HEK293 (cell line): ENCODE measurements around the gene CEBPE.

ENCODE experiments used
- CTCF ChIA-PET: fragments of 350-600 bp; formaldehyde crosslinking; extraction: SDS; loops from one replicate; lab custom pipeline; 2021; ENCODE audit warnings: antibody characterized with exemption; lab: Yijun Ruan, JAX
- POLR2A ChIA-PET: fragments of 300-600 bp; formaldehyde crosslinking; extraction: SDS; loops from one replicate; lab custom pipeline; 2020; ENCODE audit warnings: antibody characterized with exemption, inconsistent platforms; lab: Yijun Ruan, JAX
- H3K27ac ChIP-seq: fragments of 200-500 bp; sonication (Bioruptor generic); 2 replicates; pipeline ENCODE4 v1.5.1; 2014; ENCODE audit warnings: low read depth, low read length, control low read depth, inconsistent platforms; ENCODE audit errors: extremely low read depth
- H3K36me3 ChIP-seq, 2 experiments: fragments of 200-500 bp in 1 of 2; sonication (Bioruptor generic) in 1 of 2; 1 replicate in 1 of 2; 2 replicates in 1 of 2; pipeline ENCODE4 v1.5.1; 2014 to 2017; ENCODE audit warnings: inconsistent platforms in 2 of 2, low read length in 2 of 2; ENCODE audit not compliant: control insufficient read depth in 2 of 2, insufficient read depth in 1 of 2
- H3K4me1 ChIP-seq: fragments of 200-500 bp; sonication (Bioruptor generic); 2 replicates; pipeline ENCODE4 v1.5.1; 2014; ENCODE audit warnings: mild to moderate bottlenecking, low read length, inconsistent platforms; ENCODE audit not compliant: control insufficient read depth, insufficient read depth
- H3K4me3 ChIP-seq: 2 replicates; pipeline ENCODE4 v1.5.1; 2011; ENCODE audit warnings: low read depth, mild to moderate bottlenecking, control low read depth, low read length, moderate library complexity
- H3K9me3 ChIP-seq: fragments of 200-500 bp; sonication (Bioruptor generic); 2 replicates; pipeline ENCODE4 v1.5.1; 2014; ENCODE audit warnings: low read depth, low read length, inconsistent platforms; ENCODE audit not compliant: control insufficient read depth, insufficient read depth
- PBX3 ChIP-seq: sonication (generic); formaldehyde crosslinking; IDR thresholded peaks from 2 replicates; pipeline ENCODE4 v1.8.1; 2022; ENCODE audit warnings: mild to moderate bottlenecking, moderate library complexity, missing genetic modification reagents
- ZBTB8A ChIP-seq: fragments of 450-650 bp; formaldehyde crosslinking; IDR thresholded peaks from 2 replicates; pipeline ENCODE4 v1.5.1; 2016; ENCODE audit warnings: missing biosample characterization, missing genetic modification characterization
- ZFHX2 ChIP-seq: fragments of 450-650 bp; formaldehyde crosslinking; conservative IDR thresholded peaks from 2 replicates; pipeline ENCODE4 v1.5.1; 2016; ENCODE audit warnings: missing biosample characterization, missing genetic modification characterization
- ZNF10 ChIP-seq: fragments of 450-650 bp; formaldehyde crosslinking; IDR thresholded peaks from 2 replicates; pipeline ENCODE4 v1.5.1; 2017; ENCODE audit warnings: missing biosample characterization, missing genetic modification characterization
- ZNF121 ChIP-seq: fragments of 450-650 bp; formaldehyde crosslinking; IDR thresholded peaks from 2 replicates; pipeline ENCODE4 v1.5.1; 2016; ENCODE audit warnings: missing biosample characterization, missing genetic modification characterization
- ZNF214 ChIP-seq: fragments of 450-650 bp; formaldehyde crosslinking; IDR thresholded peaks from 2 replicates; pipeline ENCODE4 v1.5.1; 2017; ENCODE audit warnings: missing biosample characterization, mild to moderate bottlenecking, missing genetic modification characterization, borderline replicate concordance
- ZNF221 ChIP-seq: fragments of 450-650 bp; formaldehyde crosslinking; IDR thresholded peaks from 2 replicates; pipeline ENCODE4 v1.5.1; 2017; ENCODE audit warnings: missing biosample characterization, missing genetic modification characterization, borderline replicate concordance
- ZNF350 ChIP-seq: fragments of 450-650 bp; formaldehyde crosslinking; IDR thresholded peaks from 2 replicates; pipeline ENCODE4 v1.5.0; 2017; ENCODE audit warnings: missing biosample characterization, mild to moderate bottlenecking, missing genetic modification characterization
- ZNF391 ChIP-seq: fragments of 450-650 bp; formaldehyde crosslinking; IDR thresholded peaks from 2 replicates; pipeline ENCODE4 v1.5.1; 2016; ENCODE audit warnings: low read depth, missing biosample characterization, missing genetic modification characterization, borderline replicate concordance
- ZNF501 ChIP-seq: fragments of 450-650 bp; formaldehyde crosslinking; IDR thresholded peaks from 2 replicates; pipeline ENCODE4 v1.5.1; 2016; ENCODE audit warnings: missing biosample characterization, missing genetic modification characterization
- ZNF610 ChIP-seq: fragments of 450-650 bp; formaldehyde crosslinking; IDR thresholded peaks from 2 replicates; pipeline ENCODE4 v1.5.1; 2016; ENCODE audit warnings: missing biosample characterization, missing genetic modification characterization, borderline replicate concordance
- ZNF629 ChIP-seq: fragments of 450-650 bp; formaldehyde crosslinking; IDR thresholded peaks from 2 replicates; pipeline ENCODE4 v1.5.1; 2017; ENCODE audit warnings: missing biosample characterization, missing genetic modification characterization
- ZNF747 ChIP-seq: fragments of 450-650 bp; formaldehyde crosslinking; IDR thresholded peaks from 2 replicates; pipeline ENCODE4 v1.5.1; 2016; ENCODE audit warnings: missing biosample characterization, missing genetic modification characterization
- TF ChIP-seq, protein P1 (sequence below): fragments of 450-650 bp; formaldehyde crosslinking; optimal IDR thresholded peaks from 2 replicates; pipeline ENCODE3; 2016; ENCODE audit warnings: missing biosample characterization, mild to moderate bottlenecking, missing genetic modification characterization
- TF ChIP-seq, protein P2 (sequence below): fragments of 450-650 bp; formaldehyde crosslinking; IDR thresholded peaks from 2 replicates; pipeline ENCODE4 v1.5.1; 2017; ENCODE audit warnings: missing biosample characterization, missing genetic modification characterization
- TF ChIP-seq, protein P3 (sequence below): fragments of 450-650 bp; formaldehyde crosslinking; IDR thresholded peaks from 2 replicates; pipeline ENCODE4 v1.5.1; 2016; ENCODE audit warnings: missing biosample characterization, missing genetic modification characterization, low read depth
- TF ChIP-seq, protein P4 (sequence below): fragments of 450-650 bp; formaldehyde crosslinking; IDR thresholded peaks from 2 replicates; pipeline ENCODE4 v1.5.1; 2016; ENCODE audit warnings: missing biosample characterization, missing genetic modification characterization, borderline replicate concordance
- TF ChIP-seq, protein P5 (sequence below): fragments of 450-650 bp; formaldehyde crosslinking; IDR thresholded peaks from 2 replicates; pipeline ENCODE4 v1.5.0; 2017; ENCODE audit warnings: missing biosample characterization, missing genetic modification characterization, borderline replicate concordance

Gene CEBPE

GRCh38 chr14:23085458-23085857 lies 33.6 kb downstream of the CEBPE start:
- Histone ChIP-seq H3K4me1 (no peaks in the 10 kb centered on the region), H3K4me3 (no peak overlapping the region), H3K27ac (no peak overlapping the region), H3K36me3 (peaks cover 86 to 87% of the 10 kb centered on the region in 2 experiments)
- POLR2A ChIA-PET, result interaction anchor here (0.7 to 3.1 kb wide), 3 partner anchors 9 to 18 kb away, joined by 3 to 7 read pairs (median 7); partner anchors contain the start of genes ACIN1 and C14orf119
- TF ChIP-seq ZNF610, result no peak
- no peak for TF ChIP-seq ZNF10 (tag by site-specific recombination)
- no peak for TF ChIP-seq ZNF501
- no peak for TF ChIP-seq PBX3 (CRISPR knock-in tag)
- TF ChIP-seq, protein P1, sequence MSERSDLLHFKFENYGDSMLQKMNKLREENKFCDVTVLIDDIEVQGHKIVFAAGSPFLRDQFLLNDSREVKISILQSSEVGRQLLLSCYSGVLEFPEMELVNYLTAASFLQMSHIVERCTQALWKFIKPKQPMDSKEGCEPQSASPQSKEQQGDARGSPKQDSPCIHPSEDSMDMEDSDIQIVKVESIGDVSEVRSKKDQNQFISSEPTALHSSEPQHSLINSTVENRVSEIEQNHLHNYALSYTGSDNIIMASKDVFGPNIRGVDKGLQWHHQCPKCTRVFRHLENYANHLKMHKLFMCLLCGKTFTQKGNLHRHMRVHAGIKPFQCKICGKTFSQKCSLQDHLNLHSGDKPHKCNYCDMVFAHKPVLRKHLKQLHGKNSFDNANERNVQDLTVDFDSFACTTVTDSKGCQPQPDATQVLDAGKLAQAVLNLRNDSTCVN, result no peak
- TF ChIP-seq, protein P2, sequence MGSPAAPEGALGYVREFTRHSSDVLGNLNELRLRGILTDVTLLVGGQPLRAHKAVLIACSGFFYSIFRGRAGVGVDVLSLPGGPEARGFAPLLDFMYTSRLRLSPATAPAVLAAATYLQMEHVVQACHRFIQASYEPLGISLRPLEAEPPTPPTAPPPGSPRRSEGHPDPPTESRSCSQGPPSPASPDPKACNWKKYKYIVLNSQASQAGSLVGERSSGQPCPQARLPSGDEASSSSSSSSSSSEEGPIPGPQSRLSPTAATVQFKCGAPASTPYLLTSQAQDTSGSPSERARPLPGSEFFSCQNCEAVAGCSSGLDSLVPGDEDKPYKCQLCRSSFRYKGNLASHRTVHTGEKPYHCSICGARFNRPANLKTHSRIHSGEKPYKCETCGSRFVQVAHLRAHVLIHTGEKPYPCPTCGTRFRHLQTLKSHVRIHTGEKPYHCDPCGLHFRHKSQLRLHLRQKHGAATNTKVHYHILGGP (tag by site-specific recombination), result no peak
- no peak for TF ChIP-seq ZBTB8A
- no peak for TF ChIP-seq ZNF391 (tag by site-specific recombination)
- no peak for TF ChIP-seq ZNF221 (tag by site-specific recombination)
- no peak for TF ChIP-seq ZNF121
- TF ChIP-seq, protein P3, sequence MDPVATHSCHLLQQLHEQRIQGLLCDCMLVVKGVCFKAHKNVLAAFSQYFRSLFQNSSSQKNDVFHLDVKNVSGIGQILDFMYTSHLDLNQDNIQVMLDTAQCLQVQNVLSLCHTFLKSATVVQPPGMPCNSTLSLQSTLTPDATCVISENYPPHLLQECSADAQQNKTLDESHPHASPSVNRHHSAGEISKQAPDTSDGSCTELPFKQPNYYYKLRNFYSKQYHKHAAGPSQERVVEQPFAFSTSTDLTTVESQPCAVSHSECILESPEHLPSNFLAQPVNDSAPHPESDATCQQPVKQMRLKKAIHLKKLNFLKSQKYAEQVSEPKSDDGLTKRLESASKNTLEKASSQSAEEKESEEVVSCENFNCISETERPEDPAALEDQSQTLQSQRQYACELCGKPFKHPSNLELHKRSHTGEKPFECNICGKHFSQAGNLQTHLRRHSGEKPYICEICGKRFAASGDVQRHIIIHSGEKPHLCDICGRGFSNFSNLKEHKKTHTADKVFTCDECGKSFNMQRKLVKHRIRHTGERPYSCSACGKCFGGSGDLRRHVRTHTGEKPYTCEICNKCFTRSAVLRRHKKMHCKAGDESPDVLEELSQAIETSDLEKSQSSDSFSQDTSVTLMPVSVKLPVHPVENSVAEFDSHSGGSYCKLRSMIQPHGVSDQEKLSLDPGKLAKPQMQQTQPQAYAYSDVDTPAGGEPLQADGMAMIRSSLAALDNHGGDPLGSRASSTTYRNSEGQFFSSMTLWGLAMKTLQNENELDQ (tag by site-specific recombination), result no peak
- TF ChIP-seq ZNF214 (tag by site-specific recombination), result no peak
- TF ChIP-seq ZFHX2, result no peak
- TF ChIP-seq ZNF629 (tag by site-specific recombination), result no peak
- TF ChIP-seq ZNF747 (tag by site-specific recombination), result no peak
- TF ChIP-seq, protein P4, sequence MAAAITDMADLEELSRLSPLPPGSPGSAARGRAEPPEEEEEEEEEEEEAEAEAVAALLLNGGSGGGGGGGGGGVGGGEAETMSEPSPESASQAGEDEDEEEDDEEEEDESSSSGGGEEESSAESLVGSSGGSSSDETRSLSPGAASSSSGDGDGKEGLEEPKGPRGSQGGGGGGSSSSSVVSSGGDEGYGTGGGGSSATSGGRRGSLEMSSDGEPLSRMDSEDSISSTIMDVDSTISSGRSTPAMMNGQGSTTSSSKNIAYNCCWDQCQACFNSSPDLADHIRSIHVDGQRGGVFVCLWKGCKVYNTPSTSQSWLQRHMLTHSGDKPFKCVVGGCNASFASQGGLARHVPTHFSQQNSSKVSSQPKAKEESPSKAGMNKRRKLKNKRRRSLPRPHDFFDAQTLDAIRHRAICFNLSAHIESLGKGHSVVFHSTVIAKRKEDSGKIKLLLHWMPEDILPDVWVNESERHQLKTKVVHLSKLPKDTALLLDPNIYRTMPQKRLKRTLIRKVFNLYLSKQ (tag by site-specific recombination), result no peak
- TF ChIP-seq, protein P5, sequence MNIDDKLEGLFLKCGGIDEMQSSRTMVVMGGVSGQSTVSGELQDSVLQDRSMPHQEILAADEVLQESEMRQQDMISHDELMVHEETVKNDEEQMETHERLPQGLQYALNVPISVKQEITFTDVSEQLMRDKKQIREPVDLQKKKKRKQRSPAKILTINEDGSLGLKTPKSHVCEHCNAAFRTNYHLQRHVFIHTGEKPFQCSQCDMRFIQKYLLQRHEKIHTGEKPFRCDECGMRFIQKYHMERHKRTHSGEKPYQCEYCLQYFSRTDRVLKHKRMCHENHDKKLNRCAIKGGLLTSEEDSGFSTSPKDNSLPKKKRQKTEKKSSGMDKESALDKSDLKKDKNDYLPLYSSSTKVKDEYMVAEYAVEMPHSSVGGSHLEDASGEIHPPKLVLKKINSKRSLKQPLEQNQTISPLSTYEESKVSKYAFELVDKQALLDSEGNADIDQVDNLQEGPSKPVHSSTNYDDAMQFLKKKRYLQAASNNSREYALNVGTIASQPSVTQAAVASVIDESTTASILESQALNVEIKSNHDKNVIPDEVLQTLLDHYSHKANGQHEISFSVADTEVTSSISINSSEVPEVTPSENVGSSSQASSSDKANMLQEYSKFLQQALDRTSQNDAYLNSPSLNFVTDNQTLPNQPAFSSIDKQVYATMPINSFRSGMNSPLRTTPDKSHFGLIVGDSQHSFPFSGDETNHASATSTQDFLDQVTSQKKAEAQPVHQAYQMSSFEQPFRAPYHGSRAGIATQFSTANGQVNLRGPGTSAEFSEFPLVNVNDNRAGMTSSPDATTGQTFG, result no peak
- TF ChIP-seq ZNF350 (tag by site-specific recombination), result no peak
- TF ChIP-seq, all 188 proteins: peak for 0
- CTCF ChIA-PET, result interaction anchor here (0.6 to 2.0 kb wide), 5 partner anchors 9 to 109 kb away, joined by 3 to 14 read pairs (median 5); no protein-coding TSS in a partner anchor
- H3K9me3 ChIP-seq, result no peaks in the 10 kb centered on the region
